Stimulated activated CD4-positive, alpha-beta T cell treated with anti-CD3 and anti-CD28 coated beads, Interleukin-1b, Interleukin-23, amount 100 ng/mL, for 24 hours (primary cell): ENCODE results near the gene NECTIN3.

Source experiments
- DNase-seq, 4 experiments: peaks; one replicate each; pipeline ENCODE4 v3.0.0-alpha.2; 2020; ENCODE audit warnings: low read depth in 4 of 4, low spot score in 1 of 4

NECTIN3 gene

DNA sequence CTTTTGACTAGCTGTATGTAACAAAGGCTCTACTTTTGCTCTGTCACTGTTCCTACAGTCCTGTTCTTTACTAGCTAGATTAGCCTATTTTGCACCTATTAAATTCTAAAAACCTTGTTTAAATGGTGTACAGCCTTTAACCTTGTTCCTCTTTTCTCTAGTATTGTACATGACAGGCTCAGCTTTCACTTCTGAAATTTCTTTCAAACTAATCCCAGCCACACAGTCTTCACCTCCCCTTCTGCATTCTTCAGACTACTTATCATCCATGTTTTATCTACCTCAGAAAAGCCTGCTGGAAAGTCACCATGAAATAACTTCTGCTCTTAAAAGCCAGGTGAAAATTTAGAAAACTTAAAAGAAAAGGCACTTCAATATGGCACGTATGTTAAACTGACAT lies 122.4 kb downstream of the NECTIN3 start:
- no peak for DNase-seq

DNA sequence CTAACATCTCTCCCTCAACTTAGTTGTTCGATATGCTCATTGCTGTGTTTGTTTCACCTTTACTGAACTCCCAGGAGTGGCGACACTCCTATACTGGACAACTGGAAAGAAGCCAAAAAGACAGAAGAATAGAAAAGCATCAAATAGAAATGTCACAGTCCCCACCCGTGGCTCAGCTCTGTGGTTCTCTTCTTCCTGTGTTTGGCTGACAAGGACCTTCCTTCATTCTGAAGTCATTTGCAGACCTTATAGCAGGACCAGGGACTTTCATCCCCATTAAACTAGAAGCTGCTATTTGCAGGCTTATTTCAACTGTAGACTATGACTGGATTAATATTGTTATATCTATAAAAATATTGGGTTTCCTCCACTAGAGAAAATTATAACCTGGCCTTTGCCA lies 125.9 kb downstream of the NECTIN3 start:
- DNase-seq: no peak

DNA sequence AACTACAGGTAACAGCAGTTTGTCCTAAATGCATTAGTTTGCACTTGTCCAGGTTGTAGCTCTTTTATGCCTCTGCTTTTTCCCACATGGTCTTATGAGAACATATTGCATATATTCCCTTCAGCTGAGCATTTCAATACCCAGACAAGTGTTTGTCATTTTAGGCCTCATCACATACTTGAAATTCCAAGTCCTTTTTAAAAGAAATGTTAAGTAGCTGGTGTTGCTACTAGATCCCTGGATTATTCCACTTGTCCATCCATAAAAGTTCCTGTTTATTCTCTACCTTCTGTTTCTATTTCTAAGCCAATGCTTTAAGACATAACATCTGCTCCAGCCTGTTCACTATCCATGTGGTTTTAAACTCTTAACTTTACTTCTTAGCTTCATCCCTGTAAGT lies 128.4 kb downstream of the NECTIN3 start:
- DNase-seq: no peak

DNA sequence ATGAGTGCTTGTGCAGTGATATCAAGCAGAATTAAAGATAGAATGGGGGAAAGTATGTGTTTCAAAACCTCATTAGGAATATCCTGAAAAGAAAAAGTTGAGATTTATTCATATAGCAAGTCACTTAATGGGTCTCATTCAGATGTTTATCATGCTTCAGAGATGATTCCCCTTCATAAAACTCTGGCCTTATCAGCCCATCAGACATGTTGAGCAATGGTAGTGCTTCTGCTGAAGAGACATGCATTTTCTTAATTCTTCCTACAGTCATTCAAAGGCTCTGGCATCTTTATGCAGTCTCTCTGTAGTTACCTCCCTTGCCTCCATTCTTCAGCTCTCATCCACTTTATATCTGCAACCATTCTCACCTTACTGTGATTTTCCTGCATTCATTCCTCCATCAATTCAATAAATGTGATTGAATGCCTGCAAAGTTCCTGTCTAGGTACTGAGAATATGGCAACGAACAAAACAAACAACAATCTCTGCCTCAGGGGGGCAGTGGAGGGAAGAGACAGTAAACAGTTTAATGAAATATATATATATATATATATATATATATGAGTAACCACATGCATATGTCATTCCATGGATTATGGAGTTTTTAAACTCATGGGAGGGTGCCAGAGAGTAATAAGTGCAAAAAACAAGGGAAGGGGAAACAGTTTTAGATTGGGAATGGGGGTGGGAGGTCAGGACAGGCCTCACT lies 138.5 kb downstream of the NECTIN3 start:
- no peak for DNase-seq

GRCh38 chr3:111210866-111211564 lies 139.4 kb downstream of the NECTIN3 start:
- no peak for DNase-seq

- DNase-seq: no peak
Observed at GRCh38 chr3:111212511-111212910, 140.9 kb downstream of the NECTIN3 start.

- no peak for DNase-seq
Observed at GRCh38 chr3:111215481-111215880, 143.9 kb downstream of the NECTIN3 start.

DNA sequence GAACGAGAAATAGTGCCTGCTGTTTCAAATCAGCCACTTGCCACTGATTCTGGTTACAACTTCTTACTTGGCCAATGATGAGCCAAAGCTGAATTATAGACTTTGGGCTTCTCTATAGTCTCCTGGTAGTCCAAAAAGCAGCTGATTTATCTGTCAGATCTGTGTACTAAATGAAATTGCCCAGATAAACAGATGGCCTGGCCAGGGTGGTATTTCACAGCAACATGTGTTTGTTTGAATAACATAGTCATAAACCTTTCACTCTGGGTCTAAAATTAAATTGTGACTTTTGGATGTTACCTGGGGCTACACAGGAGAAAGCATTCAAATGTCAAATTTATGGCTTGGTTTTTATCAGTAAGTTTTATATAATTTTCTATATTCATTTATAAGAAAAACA lies 147.0 kb downstream of the NECTIN3 start:
- DNase-seq: no peak

- no peak for DNase-seq
Observed at GRCh38 chr3:111227216-111227615, 155.6 kb downstream of the NECTIN3 start.

- DNase-seq: no peak
Observed at GRCh38 chr3:111229301-111229700, 157.7 kb downstream of the NECTIN3 start.

DNA sequence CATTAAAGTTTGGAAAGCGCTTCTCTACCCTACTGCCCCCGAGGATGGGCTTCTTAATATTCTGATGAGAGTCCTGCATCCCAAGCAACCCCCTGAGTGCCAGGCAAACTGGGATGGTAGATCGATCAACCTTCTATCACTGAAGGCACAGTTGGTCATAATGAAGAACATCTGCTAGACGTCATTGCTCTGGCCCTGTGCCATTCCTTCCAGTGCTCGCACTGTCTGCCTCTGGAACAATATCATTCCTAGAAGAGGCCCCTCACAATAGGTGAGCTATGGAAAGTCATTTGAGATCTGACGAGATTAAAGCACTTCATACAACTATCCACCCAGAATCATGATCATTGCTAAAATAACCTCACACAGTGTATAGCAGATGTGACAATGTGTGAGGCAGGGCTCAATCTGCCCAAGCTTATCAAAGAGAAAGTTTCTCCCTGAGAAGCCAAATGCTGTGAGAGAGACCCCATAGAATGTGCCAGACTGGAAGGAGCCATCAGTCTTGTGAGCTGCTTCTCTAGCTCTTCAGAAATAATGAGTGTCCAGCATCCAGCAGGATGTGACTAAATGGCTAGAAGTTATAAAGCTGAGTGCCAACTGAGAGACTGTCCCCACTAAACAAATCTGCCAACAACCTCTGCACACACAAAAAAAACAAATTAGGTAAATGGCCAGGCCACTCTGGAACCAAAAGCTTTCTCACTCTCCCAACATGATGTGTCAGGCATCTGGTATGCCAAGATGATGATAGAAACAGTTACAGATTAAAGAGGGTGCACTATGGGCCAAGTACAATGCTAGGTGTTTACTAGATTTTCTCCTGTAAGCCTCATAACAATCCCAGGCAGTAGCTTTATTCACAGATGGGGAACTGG lies 165.5 kb downstream of the NECTIN3 start:
- DNase-seq: no peak

DNA sequence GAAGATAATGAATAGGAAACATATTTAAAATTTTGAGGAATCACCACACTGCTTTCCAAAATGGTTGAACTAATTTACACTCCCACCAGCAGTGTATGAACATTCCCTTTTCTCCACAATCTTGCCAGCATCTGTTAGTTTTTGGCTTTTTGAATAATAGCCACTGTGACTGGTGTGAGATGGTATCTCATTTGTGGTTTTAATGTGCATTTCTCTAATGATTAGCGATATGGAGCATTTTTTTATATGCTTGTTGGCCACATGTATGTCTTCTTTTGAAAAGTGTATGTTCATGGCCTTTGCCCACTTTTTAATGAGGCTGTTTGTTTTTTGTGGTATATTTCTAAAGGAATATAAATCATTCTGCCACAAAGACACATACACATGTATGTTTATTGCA lies 166.3 kb downstream of the NECTIN3 start:
- no peak for DNase-seq

DNA sequence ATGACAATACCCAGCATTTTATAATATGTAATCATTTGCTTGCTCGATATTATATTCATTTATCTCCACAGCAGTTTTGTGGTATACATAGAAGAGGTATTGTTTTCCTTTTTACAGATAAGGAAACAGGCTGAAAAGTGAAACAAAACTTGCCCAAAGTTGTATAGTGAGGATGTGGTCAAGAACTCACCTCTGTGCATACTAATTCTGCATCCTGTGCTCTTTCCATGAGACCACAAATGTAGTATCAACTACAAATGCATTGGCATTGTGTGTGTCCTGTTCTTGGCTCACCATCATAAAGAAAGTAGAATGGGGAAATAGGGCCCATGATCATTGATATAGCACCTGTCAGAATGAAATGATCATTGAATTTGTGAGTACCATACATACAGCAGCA lies 167.3 kb downstream of the NECTIN3 start:
- DNase-seq: no peak

GRCh38 chr3:111241960-111242359 lies 170.3 kb downstream of the NECTIN3 start:
- no peak for DNase-seq
